ENCODE measurements around the gene KCNK18.

KCNK18 gene

DNA sequence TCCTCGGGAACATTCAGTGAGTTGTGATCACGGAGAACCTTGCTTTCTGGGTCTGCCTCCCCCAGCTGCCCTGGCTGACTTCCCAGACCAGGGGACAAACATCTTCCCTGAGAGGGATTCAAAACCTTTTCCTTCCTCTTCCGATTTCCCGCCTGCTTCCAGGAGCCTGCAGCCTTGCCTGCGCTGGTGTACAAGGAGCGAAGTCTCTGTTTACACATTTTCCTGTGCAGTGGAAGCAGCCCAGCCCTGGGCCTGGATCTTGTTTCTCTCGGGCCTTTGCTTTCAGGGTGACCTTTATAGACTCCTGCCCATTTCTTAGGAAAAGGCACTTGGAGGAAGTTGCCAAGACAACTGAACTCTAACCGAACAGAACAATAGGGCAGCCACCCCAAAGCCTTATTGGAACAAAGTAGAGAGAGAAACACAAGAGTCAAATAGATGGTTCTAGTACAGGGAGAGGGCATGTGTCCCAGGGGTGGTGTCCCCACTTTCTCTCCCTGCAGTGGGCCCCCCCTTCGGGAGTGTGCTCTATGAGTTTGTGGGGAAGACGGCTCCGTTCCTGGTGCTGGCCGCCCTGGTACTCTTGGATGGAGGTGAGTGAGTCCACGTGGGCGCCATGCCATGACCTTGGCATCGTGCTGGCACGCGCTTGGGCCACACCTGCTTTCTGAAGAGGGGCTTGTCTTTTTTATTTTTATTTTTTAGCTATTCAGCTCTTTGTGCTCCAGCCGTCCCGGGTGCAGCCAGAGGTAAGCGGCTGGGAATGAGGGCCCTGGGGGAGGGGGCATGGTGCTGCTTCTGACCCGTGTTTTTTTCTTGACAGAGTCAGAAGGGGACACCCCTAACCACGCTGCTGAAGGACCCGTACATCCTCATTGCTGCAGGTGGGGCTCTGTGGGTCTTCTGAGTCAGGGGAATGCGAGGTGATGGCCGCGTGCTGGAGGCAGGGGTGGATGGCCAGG, 57.8 kb downstream of the KCNK18 start:
- DNase-seq: no peak

DNA sequence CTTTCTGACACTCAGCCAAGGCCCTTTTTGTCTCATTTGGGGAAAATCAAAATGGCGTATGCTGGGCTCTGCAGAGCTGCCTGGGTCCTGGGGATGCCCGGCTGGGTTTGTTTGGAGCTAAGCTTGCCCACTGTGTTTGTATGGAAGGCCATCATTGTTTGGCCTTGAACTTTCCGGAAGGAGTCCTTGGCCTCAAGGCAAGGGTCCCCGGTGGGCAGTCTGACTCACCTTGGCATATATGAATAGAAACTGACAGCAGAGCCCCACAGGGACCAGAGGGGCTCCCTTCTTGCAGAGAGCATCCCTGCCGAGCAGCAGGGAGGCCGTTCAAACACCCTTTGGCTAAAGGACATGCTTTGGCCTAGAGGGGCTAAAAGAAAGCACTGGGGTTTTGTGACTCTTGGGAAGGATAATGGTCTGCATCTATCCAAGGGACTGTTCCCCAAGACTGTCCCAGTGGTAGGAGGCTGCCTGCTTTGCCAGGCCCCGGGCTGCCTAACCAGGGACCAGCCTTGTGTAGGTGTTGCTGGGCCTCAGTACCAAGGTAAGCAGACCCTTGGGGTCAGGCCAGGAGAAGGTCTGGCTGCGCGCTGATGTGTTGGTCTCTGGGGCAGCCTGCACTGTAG, 58.7 kb downstream of the KCNK18 start:
- no peak for DNase-seq

DNA sequence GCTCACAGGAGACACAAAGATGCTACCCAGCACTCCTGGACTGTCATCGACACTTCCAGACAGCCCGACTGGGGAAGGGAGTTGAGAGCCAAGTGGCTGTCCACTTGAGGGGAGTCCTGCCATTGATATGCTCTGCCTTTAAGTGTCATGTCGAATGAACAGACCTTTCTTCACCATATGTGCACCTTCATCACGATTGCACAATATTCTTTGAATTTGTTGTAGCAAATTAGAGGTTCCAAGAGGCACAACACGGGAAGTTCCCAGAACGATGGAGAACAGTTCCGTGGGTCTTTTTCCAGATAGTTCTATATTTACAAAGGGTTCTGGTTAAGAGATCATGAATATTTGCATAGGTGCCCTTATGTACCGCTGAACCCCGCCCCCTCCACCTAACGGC, 59.6 kb downstream of the KCNK18 start:
- DNase-seq: no peak

DNA sequence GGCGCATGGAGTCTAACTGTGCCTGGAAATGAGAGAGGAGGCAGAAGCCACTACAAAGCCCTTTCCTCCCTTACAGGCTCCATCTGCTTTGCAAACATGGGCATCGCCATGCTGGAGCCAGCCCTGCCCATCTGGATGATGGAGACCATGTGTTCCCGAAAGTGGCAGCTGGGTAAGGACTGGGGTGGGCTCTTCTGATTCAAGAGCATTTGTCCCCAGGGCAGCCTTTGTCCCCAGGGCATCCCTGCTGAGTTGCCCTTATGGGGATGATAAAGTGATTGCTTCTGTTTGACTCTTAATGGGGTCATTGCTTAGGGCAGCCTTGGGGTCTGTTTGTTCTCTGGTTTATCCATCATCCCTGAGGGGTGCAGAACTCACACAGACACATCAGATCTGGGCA, 60.4 kb downstream of the KCNK18 start:
- no peak for DNase-seq

DNA sequence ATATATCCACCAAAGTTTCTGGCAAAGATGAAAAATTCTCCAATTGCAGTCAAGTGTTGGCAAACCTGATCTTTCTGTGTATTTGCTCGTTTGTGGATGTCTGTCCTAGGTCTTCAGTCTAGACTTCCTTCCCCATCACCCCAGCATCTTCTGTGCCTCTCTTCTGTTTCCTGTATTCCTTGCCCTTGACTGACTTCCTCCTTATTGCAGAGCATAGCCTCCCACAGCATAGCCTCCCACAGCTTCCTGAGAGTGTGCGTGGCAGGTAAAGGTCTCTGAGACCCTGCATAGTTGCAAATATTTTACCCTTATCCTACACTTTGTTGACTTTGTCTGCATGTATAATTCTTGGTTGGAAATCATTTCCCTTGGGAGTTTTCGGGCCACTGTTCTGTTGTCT, 62.0 kb downstream of the KCNK18 start:
- no peak for DNase-seq
